ENCODE results near the gene PSTK. TPM values are rescaled to one million over a fixed set of nuclear protein-coding genes. Genes with fewer than 3 reads are reported as not detected.

The PSTK gene
- total and polyA plus RNA-seq, 2 of the 13 experiments (the other 11 are each of a cell fraction or from before 2014, with no cell fraction given) = 8.2 to 9.3 TPM

GRCh38 chr10:123008355-123009104 lies 28.3 kb downstream of the PSTK start, which contains the start of the genes ACADSB and IKZF5 (continued):
- TF ChIP-seq CSRNP2 (CRISPR knock-in tag; conservative IDR thresholded peaks at IDR 0.05; ENCODE audit: low read depth) (0 out of 2 replicates have a peak, but pooled peaks have one; percentile 55), HMG20A (CRISPR knock-in tag; IDR thresholded peaks at IDR 0.05; ENCODE audit: borderline replicate concordance) (no peak), ZC3H4 (CRISPR knock-in tag; IDR thresholded peaks at IDR 0.05; ENCODE audit: borderline replicate concordance) (no peak), ZNF30 (CRISPR knock-in tag; IDR thresholded peaks at IDR 0.05) (no peak), ZNF460 (CRISPR knock-in tag; IDR thresholded peaks at IDR 0.05; ENCODE audit: borderline replicate concordance) (peak; percentile 25; the same call in 1 of the 2 replicates), THYN1 (CRISPR knock-in tag; IDR thresholded peaks at IDR 0.05; ENCODE audit: borderline replicate concordance, low read depth) (no peak), TARDBP (CRISPR knock-in tag; IDR thresholded peaks at IDR 0.05) (peak; percentile 76; the same call in 1 of the 2 replicates), CBFB (CRISPR knock-in tag; IDR thresholded peaks at IDR 0.05) (no peak), ZNF10 (CRISPR knock-in tag; IDR thresholded peaks at IDR 0.05; ENCODE audit: borderline replicate concordance, low read depth) (no peak), CHCHD3 (CRISPR knock-in tag; IDR thresholded peaks at IDR 0.05) (no peak), MXD4 (CRISPR knock-in tag; IDR thresholded peaks at IDR 0.05) (peak; percentile 41; the same call in 1 of the 2 replicates), ZNF644 (CRISPR knock-in tag; IDR thresholded peaks at IDR 0.05; ENCODE audit: low read depth) (no peak), TCF7L2 (IDR thresholded peaks at IDR 0.05; ENCODE audit: low read depth, low read length) (no peak), CC2D1A (CRISPR knock-in tag; IDR thresholded peaks at IDR 0.05) (no peak), AGO2 (optimal IDR thresholded peaks at IDR 0.05; ENCODE audit: low read depth, low read length) (peak; percentile 68), SIX1 (CRISPR knock-in tag; IDR thresholded peaks at IDR 0.05; ENCODE audit: borderline replicate concordance) (no peak), IKZF1 (IDR thresholded peaks at IDR 0.05) (no peak), TCF7 (IDR thresholded peaks at IDR 0.05; ENCODE audit: low read depth) (no peak), ZNF746 (CRISPR knock-in tag; IDR thresholded peaks at IDR 0.05) (no peak), BRD4 (CRISPR knock-in tag; IDR thresholded peaks at IDR 0.05) (peak; percentile 40; the same call in 1 of the 2 replicates), RFX3 (CRISPR knock-in tag; IDR thresholded peaks at IDR 0.05) (no peak), ATF4 (CRISPR knock-in tag; IDR thresholded peaks at IDR 0.05) (peak in 1 of 2 experiments; percentile 74; a peak in 2 of 4 replicates)
- TF ChIP-seq, protein P1, sequence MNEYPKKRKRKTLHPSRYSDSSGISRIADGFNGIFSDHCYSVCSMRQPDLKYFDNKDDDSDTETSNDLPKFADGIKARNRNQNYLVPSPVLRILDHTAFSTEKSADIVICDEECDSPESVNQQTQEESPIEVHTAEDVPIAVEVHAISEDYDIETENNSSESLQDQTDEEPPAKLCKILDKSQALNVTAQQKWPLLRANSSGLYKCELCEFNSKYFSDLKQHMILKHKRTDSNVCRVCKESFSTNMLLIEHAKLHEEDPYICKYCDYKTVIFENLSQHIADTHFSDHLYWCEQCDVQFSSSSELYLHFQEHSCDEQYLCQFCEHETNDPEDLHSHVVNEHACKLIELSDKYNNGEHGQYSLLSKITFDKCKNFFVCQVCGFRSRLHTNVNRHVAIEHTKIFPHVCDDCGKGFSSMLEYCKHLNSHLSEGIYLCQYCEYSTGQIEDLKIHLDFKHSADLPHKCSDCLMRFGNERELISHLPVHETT (CRISPR knock-in tag; conservative IDR thresholded peaks at IDR 0.05) = peak; percentile 70; the same call in 1 of the 2 replicates
- TF ChIP-seq, protein P2, sequence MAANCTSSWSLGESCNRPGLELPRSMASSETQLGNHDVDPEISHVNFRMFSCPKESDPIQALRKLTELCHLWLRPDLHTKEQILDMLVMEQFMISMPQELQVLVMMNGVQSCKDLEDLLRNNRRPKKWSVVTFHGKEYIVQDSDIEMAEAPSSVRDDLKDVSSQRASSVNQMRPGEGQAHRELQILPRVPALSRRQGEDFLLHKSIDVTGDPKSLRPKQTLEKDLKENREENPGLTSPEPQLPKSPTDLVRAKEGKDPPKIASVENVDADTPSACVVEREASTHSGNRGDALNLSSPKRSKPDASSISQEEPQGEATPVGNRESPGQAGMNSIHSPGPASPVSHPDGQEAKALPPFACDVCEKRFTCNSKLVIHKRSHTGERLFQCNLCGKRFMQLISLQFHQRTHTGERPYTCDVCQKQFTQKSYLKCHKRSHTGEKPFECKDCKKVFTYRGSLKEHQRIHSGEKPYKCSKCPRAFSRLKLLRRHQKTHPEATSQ (CRISPR knock-in tag; IDR thresholded peaks at IDR 0.05; ENCODE audit: borderline replicate concordance) = no peak
